Measurements from ENCODE around the gene TFDP2. TPM values are rescaled to one million over a fixed set of nuclear protein-coding genes. Genes with fewer than 3 reads are reported as not detected.
A peak's percentile ranks its signal among the peaks of the same experiment; 100 is the strongest.

Gene TFDP2
- total and polyA plus RNA-seq, 9 of the 15 experiments (the other 6 are each of a cell fraction or from before 2014, with no cell fraction given), result 95.6 to 179 (median 126) TPM

- TF ChIP-seq NBN (IDR thresholded peaks at IDR 0.05; ENCODE audit: low read depth) (no peak), ZNF551 (CRISPR knock-in tag; IDR thresholded peaks at IDR 0.05) (no peak), SOX6 (IDR thresholded peaks at IDR 0.05) (no peak), ZNF12 (CRISPR knock-in tag; IDR thresholded peaks at IDR 0.05) (no peak)
Measured at GRCh38 chr3:141952611-141953010, 196.7 kb downstream of the TFDP2 start (continued).

- TF ChIP-seq ZNF699 (CRISPR knock-in tag; IDR thresholded peaks at IDR 0.05; ENCODE audit: insufficient replicate concordance) (no peak), ZNF644 (tag; IDR thresholded peaks at IDR 0.05; ENCODE audit: low read depth) (no peak), USF1 (CRISPR knock-in tag; IDR thresholded peaks at IDR 0.05) (no peak), ZKSCAN8 (CRISPR knock-in tag; IDR thresholded peaks at IDR 0.05) (no peak), ZNF41 (CRISPR knock-in tag; conservative IDR thresholded peaks at IDR 0.05) (no peak), RBM34 (IDR thresholded peaks at IDR 0.05; ENCODE audit: borderline replicate concordance, insufficient read depth, low read length) (no peak), NFATC3 (IDR thresholded peaks at IDR 0.05) (no peak), ZNF717 (CRISPR knock-in tag; IDR thresholded peaks at IDR 0.05) (no peak), CREBBP (IDR thresholded peaks at IDR 0.05; ENCODE audit: low read depth, low read length) (no peak), ILF3 (IDR thresholded peaks at IDR 0.05; ENCODE audit: borderline replicate concordance) (no peak), EHMT2 (IDR thresholded peaks at IDR 0.05) (no peak), BHLHE40 (IDR thresholded peaks at IDR 0.05; ENCODE audit: low read length) (no peak), ZNF277 (CRISPR knock-in tag; IDR thresholded peaks at IDR 0.05; ENCODE audit: borderline replicate concordance) (no peak), HLTF (IDR thresholded peaks at IDR 0.05) (no peak)
- ChIA-PET CTCF (ENCODE audit: low intra/inter-chr PET ratio) (no interaction called here), POLR2A (interaction anchor here (0.6 kb wide), 1 partner anchor 578 kb away, joined by 3 read pairs; no protein-coding TSS in a partner anchor)
- peaks cover 34% of the 10 kb centered on the region for H3K36me3 ChIP-seq (ENCODE audit: control insufficient read depth, insufficient read depth, low read length)
- no peaks in the 10 kb centered on the region for H4K20me1 ChIP-seq (replicated peaks; ENCODE audit: control insufficient read depth, insufficient read depth, low read length)
- no peak overlapping the region for H2AFZ ChIP-seq (ENCODE audit: low read depth, low read length)
- DNase-seq (ENCODE audit: extremely low read depth in 1 of 4, low spot score in 3 of 4) (no peak), FAIRE-seq (no peak), ATAC-seq (0 out of 3 replicates have a peak, but pooled peaks have one; percentile 13)
- intact Hi-C loops (cut with micrococcal nuclease), result no loop called here
- H3K9ac ChIP-seq (ENCODE audit: insufficient read depth in 1 of 2, low read depth in 2 of 2, low read length in 2 of 2), result no peak overlapping the region
- in situ Hi-C loops (cut with MboI), result no loop called here
- H3K4me1 ChIP-seq (replicated peaks in 1 of 2; ENCODE audit: control insufficient read depth in 2 of 2, insufficient read depth in 2 of 2, low read length in 2 of 2), result no peaks in the 10 kb centered on the region
- no peak overlapping the region for H3K4me3 ChIP-seq
- no peak overlapping the region for H3K27ac ChIP-seq (ENCODE audit: extremely low read depth, low read depth, low read length)
- 61% methylated on average over 4 of the region's 4 CpGs for WGBS (ENCODE audit: insufficient coverage, low coverage, missing lambda C conversion rate)
- no peak overlapping the region for H3K4me2 ChIP-seq (ENCODE audit: insufficient read depth, low read length)
- no peaks in the 10 kb centered on the region for H3K9me3 ChIP-seq (replicated peaks; ENCODE audit: control insufficient read depth, insufficient read depth, low read depth, low read length)
- no peaks in the 10 kb centered on the region for H3K79me2 ChIP-seq (ENCODE audit: control insufficient read depth, insufficient read depth, low read length)
- BruUV-seq (replicated peaks), result TSS peak; percentile 14
- no peaks in the 10 kb centered on the region for H3K9me1 ChIP-seq (ENCODE audit: control insufficient read depth, insufficient read depth, low read length)
- H3K27me3 ChIP-seq (ENCODE audit: control insufficient read depth in 2 of 2, insufficient read depth in 2 of 2, low read length in 2 of 2), result no peaks in the 10 kb centered on the region
Measured at GRCh38 chr3:141950572-141951493, 198.5 kb downstream of the TFDP2 start.

Data from K562 (cell line).